Stimulated activated CD4-positive, alpha-beta T cell treated with anti-CD3 and anti-CD28 coated beads, TNF-alpha, amount 100 ng/mL, for 24 hours (primary cell): ENCODE results near the gene COQ4.

Source experiments
- DNase-seq, 3 experiments: peaks; one replicate each; pipeline ENCODE4 v3.0.0-alpha.2; 2020; ENCODE audit warnings: low read depth in 3 of 3

Gene COQ4

GRCh38 chr9:128340691-128341434 lies 18.2 kb downstream of the COQ4 start:
- peak in 1 of 3 experiments; percentile 9 for DNase-seq

DNA sequence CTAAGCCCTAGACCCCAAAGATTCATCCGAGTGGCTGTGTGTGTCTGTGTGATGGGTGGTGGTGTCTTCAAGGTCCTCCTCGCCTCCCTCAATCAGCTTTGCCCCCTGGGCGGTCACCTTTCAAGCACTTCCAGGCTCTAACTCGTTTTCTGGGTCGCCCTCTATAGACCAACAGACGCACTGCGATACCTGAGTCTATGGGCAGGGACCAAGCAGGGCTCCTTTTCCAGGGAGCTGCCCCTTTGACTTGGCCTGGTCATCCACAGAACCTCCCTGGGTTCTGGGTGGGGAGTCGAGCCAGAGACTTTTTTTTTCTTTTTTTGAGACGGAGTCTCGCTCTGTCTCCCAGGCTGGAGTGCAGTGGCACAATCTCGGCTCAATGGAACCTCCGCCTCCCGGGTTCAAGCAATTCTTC lies 18.8 kb downstream of the COQ4 start:
- DNase-seq, result peak; percentile 36 to 65 (median 53)

DNA sequence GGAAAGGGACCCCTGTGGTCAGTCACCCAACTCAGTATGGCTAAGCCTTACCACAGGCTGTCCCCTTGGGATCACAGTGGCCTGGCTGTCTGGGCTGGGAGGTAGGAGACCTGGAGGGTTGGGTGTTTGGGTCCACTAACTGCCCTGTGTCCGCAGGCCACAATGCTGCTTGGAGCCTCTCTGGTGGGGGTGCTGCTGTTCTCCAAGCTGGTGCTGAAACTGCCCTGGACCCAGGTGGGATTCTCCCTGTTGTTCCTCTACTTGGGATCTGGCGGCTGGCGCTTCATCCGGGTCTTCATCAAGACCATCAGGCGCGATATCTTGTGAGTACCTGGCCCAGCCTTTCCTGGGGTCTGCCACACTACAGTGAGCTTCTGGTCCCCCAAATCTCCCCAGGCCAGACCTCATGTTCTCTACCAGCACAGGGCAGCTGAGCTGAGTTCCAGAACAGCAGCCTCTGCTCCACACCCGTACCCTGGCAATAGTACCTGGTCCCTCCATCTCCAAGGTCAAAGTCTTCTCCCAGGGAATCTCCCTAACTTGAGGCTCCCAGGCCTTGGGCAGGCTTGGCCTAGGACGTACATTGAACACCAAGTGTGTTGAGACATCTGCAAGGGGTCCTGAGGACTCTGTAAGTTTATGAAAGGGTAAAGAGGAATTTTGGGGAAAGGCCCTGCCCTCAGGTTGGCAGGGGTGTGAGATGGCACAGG lies 20.5 kb downstream of the COQ4 start:
- no peak for DNase-seq

DNA sequence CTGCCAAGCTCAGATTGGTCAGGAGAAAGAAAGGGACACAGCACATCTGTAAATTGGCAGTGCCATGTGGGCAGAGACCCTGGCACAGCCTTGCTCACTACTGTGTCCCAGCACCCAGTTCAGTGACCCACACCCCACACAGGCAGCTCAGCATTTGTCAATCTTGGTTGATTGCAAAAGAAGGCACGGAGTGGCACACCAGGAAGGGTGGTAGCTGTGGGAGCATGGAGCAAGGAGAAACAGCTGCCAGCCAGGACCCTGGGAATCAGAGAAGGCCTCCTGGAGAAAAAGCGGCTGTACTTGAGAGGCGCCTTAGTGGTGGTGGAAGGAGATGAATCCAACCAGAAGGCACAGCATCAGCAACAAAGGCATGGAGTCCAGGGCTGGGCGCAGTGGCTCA lies 21.2 kb downstream of the COQ4 start:
- no peak for DNase-seq

DNA sequence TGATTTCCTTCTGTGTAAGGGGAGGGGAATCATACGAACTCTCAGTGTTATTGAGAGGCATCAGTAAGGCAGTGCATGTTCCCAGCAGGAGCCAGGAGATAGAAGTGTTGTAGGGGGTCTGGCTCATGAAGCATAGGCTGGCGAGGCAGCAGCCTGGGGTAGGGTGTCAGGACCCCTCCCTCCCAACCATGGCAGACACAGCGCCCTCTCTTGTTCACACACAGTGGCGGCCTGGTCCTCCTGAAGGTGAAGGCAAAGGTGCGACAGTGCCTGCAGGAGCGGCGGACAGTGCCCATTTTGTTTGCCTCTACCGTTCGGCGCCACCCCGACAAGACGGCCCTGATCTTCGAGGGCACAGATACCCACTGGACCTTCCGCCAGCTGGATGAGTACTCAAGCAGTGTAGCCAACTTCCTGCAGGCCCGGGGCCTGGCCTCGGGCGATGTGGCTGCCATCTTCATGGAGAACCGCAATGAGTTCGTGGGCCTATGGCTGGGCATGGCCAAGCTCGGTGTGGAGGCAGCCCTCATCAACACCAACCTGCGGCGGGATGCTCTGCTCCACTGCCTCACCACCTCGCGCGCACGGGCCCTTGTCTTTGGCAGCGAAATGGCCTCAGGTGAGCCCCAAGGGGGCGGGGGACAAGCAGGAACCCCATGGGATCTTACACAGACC lies 22.4 kb downstream of the COQ4 start:
- no peak for DNase-seq

- no peak for DNase-seq
Observed at GRCh38 chr9:128349125-128349524, 26.5 kb downstream of the COQ4 start.

DNA sequence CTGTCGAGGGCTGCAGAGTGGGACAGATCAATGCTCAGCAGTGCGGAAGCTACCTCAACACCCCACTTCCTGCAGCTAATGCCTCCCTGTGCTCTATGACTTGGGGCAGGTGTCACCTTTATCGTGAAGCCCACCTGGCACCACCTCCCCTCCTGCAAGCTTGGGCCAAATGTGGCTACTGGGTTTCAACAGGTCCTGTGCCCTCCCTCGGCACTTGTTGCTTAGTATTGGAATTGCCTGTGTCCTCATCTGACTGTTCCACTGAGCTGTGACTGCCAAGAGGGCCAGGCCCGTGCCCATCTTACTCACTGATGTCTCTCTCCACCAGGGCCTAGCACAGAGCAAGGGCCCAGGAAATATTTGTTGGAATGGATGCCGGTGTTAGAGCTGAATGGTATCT lies 27.1 kb downstream of the COQ4 start:
- DNase-seq, result no peak

GRCh38 chr9:128355451-128355850 lies 32.8 kb downstream of the COQ4 start:
- DNase-seq, result no peak

- no peak for DNase-seq
Observed at GRCh38 chr9:128358090-128358489, 35.5 kb downstream of the COQ4 start.

GRCh38 chr9:128358861-128359260 lies 36.2 kb downstream of the COQ4 start:
- no peak for DNase-seq

DNA sequence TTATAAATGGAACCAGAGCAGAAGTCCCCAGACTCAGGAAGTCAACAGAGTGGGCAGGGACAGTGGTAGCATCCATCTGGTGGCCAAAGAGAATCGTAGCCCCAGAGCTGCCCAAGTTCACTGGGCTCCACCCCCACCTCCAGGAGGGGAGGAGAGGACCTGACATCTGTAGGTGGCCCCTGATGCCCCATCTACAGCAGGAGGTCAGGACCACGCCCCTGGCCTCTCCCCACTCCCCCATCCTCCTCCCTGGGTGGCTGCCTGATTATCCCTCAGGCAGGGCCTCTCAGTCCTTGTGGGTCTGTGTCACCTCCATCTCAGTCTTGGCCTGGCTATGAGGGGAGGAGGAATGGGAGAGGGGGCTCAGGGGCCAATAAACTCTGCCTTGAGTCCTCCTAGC lies 38.2 kb downstream of the COQ4 start:
- no peak for DNase-seq

DNA sequence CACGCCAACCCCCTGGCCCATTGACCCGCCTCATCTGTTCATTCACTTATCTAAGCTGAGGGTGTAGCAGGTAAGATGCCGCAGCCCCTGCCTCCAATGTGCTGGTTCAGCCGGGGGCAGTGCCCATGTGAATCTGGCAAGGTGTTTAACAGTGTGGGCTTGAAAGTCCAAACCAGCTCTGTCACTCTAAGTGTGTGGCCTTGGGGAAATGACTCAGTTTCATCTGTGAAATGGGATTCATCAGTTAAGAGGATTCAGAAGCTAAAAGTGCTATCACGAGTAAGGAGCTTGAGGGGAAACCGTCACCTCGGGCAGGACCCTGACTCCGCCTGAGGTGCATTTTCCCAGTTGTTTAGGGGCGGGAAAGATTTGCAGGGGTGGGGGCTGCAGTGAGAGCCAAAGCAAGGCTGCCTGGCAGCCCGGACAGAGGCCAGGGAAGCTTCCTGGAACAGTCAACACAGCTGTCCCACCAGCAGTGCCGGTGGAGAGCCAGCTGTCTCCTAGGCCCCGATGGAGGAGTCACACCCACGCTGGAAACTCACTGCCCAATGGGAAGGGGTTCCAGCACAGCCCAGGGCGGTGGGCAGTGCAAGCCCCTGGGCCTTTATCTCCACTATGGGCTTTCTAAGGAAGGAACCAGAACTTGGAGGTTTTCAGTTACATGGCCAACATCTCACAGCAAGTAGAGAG lies 38.8 kb downstream of the COQ4 start:
- no peak for DNase-seq

GRCh38 chr9:128361986-128362646 lies 39.5 kb downstream of the COQ4 start:
- DNase-seq, result peak; percentile 35 to 69 (median 41)

DNA sequence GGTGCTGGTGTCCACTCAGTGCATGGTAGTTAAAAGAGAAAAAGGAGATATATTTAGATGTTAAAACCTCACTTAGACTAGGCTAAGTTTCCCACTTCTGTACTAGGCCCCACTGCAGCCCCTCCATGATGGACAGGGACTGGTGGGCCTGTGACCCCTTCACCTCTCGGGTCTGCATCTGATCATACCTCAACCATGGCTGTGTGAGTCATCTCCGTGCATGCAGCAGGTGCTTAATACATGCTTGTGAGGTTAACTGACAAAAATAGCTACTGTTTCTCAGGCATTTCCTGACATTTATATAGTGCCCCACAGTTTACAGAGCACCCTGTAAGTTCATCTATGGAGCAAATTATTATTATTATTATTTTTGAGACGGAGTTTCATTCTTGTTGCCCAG lies 40.1 kb downstream of the COQ4 start:
- DNase-seq, result no peak

DNA sequence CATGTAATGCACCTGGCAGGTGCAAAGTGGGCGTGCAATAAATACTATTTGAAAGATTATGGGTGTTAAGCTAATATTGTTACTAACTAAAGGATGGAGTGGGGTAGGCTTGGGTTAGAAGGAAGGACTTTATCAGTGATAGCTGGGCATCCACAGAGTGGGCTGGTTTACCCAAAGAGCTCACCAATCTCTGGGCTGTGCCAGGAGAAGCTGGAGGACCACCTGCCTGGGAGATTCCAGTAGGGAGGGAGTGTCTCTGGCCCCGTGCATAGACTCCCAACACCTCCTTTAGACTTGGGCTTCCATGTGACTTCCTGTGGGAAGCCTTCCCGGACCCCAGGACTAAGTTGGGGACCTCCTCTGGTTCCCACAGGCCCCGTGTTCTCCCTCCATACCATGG lies 42.9 kb downstream of the COQ4 start:
- DNase-seq, result no peak

GRCh38 chr9:128369024-128369706 lies 46.5 kb downstream of the COQ4 start:
- DNase-seq, result no peak

DNA sequence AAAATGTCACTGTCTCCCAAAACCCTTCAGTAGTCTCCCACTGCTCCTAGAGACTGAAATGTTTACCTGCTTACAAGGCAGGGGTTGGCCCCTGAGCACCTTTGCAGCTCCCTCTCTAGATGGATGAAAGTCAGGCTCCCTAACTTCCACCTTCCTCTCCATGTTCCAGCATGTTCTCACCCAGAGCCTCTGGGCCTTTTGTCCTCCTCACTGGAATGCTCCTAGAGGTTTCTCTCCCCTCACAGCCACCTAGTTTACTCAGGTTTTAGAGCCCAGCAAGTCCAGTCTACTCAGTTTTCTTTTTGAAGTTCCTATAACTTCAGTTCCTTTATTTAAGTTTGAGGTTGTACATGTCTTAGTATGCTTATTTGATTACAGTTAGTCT lies 47.7 kb downstream of the COQ4 start:
- no peak for DNase-seq

DNA sequence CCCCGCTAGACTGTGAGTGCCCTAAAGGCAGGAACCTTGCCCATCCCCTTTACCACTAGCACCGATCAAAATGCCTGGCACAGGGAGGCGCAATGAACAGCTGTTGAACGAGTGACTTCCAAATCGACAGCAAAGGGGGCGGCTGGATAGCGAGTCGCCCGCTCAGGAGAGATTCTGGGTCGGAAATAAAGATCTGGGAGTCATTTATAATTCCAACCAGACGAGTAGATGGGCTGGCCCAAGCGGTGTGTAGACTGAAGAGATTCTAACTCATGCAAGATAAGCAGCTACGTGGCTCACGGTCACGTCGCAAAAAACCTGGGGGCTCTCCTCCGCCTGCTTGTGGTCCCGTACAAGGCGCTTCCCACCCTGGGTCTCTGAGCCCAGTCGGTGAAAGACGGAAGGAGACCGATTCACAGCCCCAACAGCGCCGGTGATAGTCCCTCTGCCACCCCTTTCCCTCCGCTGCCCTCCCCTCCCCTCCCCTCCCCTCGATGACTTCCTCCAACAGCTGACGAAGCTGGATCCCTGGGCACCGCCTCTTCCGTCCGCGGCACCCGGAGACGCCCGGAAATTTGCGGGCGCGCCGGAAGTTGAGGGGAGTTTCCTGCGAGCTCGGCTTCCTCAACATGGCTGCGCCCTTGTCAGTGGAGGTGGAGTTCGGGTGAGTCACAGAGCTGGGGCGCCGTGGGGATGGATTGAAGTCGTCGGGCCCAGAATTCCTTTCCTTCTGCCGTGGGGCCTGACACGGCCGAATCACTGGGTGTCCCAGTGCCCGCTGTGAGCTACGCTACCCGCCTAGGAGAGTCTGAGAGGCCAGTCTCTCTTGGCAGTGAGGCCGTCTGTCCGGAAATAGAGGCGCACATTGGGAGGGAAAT lies 48.4 kb downstream of the COQ4 start, which contains the start of gene URM1:
TSS of gene URM1 (plus strand) at position 623 of the 878 bp plus-strand sequence. CDS start at position 630, 7 bp downstream.
- peak; percentile 91 to 96 (median 95) for DNase-seq

DNA sequence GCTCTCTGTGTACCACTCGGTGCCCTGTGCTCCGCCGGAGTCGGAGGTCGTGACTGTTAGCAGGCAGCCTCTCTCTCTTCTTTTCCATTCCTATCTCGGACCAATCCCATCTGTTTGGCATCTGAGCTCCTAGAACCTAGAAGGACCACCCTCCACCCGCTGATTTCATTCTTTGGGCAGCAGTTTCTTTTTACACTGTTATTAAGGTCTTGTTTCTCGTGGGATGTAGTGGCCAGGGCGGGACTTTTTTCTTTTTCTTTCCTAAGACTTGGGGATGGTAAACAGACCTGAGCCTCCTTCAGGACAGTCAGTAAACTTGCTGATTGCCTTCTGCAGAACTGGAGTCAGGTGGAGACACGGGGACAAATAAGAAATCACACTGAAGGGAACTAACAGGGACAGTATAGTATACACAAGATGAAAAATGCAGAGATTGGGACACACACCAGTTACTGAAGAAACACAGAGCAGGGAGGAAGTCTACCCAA lies 49.0 kb downstream of the COQ4 start:
- DNase-seq, result no peak

GRCh38 chr9:128372188-128372641 lies 49.6 kb downstream of the COQ4 start:
- DNase-seq, result no peak
